Osteoblast (primary cell): ENCODE results near the gene GSPT1. TPM values are rescaled to one million over a fixed set of nuclear protein-coding genes. Genes with fewer than 3 reads are reported as not detected.
A peak's percentile ranks its signal among the peaks of the same experiment; 100 is the strongest.
"Not testable (repeated sequence)": the region's sequence is repeated elsewhere in the genome, so short reads cannot be mapped to it uniquely, and the experiment has no call there.

Experiments
- DNase-seq: peaks from one replicate; pipeline ENCODE4 v3.0.0; 2011; ENCODE audit warnings: low spot score, mixed read lengths; ENCODE audit not compliant: insufficient read length; ENCODE audit errors: missing footprints
- H2AFZ ChIP-seq: 2 replicates; pipeline ENCODE4 v1.6.0; 2011; ENCODE audit warnings: mild to moderate bottlenecking, low read length
- H3K27ac ChIP-seq: 2 replicates; pipeline ENCODE4 v1.5.1; 2011; ENCODE audit warnings: mild to moderate bottlenecking, low read depth, low read length, moderate library complexity
- H3K27me3 ChIP-seq: 2 replicates; pipeline ENCODE4 v1.6.0; 2012; ENCODE audit warnings: mild to moderate bottlenecking, control low read depth, inconsistent platforms, low read length, moderate library complexity; ENCODE audit not compliant: insufficient read depth
- H3K36me3 ChIP-seq: 2 replicates; pipeline ENCODE4 v1.5.1; 2011; ENCODE audit warnings: mild to moderate bottlenecking, low read length, control low read depth, moderate library complexity; ENCODE audit not compliant: insufficient read depth
- H3K4me1 ChIP-seq: 2 replicates; pipeline ENCODE4 v1.5.1; 2011; ENCODE audit warnings: mild to moderate bottlenecking, low read length, control low read depth, moderate library complexity; ENCODE audit not compliant: insufficient read depth
- H3K4me2 ChIP-seq: 2 replicates; pipeline ENCODE4 v1.6.0; 2011; ENCODE audit warnings: mild to moderate bottlenecking, low read length; ENCODE audit not compliant: insufficient read depth
- H3K4me3 ChIP-seq: fragments of 200-600 bp; sonication (generic); 3 replicates; pipeline ENCODE4 v1.5.1; 2012; ENCODE audit warnings: mild to moderate bottlenecking, low read length, inconsistent platforms; ENCODE audit not compliant: insufficient read depth
- H3K79me2 ChIP-seq: 2 replicates; pipeline ENCODE4 v1.6.0; 2012; ENCODE audit warnings: mild to moderate bottlenecking, low read length, control low read depth, inconsistent platforms; ENCODE audit not compliant: insufficient read depth
- H3K9me3 ChIP-seq: 2 replicates; pipeline ENCODE4 v1.5.1; 2011; ENCODE audit warnings: low read depth, low read length, control low read depth
- H4K20me1 ChIP-seq: 2 replicates; pipeline ENCODE4 v1.6.0; 2012; ENCODE audit warnings: mild to moderate bottlenecking, low read length, control low read depth; ENCODE audit not compliant: insufficient read depth
- CTCF ChIP-seq: IDR thresholded peaks from 2 replicates; pipeline ENCODE4 v1.5.1; 2011; ENCODE audit warnings: mild to moderate bottlenecking, low read depth, low read length, moderate library complexity; ENCODE audit errors: extremely low read depth
- total RNA-seq: library from RNA; depleted of rRNA; stranded (reverse); fragments of >200 nt; gene quantifications from 2 replicates; pipeline ENCODE4 v1.2.3, GENCODE V29; 2012

Gene GSPT1
- total RNA-seq, 1 donor, result 109 TPM

DNA sequence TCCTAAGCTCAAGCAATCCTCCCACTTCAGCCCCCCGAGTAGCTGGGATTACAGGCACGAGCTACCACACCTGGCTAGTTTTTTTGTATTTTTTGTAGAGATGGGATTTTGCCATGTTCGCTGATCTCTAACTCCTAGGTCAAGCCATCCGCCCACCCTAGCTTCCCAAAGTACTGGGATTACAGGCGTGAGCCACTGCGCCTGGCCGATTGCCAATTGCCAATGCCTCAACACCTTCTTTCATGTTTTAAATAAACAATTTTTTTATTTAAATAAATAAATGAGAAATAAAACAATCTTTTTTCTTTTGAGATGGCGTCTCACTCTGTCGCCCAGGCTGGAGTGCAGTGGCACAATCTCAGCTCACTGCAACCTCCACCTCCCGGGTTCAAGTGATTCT lies 8.3 kb upstream of the GSPT1 start:
- H3K27ac ChIP-seq, H3K27me3 ChIP-seq, H2AFZ ChIP-seq, H3K36me3 ChIP-seq, H4K20me1 ChIP-seq, H3K9me3 ChIP-seq, DNase-seq, H3K79me2 ChIP-seq, H3K4me1 ChIP-seq, H3K4me3 ChIP-seq, H3K4me2 ChIP-seq: not testable (repeated sequence)

GRCh38 chr16:11916524-11917285 lies 949 bp upstream of the GSPT1 start:
- peak overlapping the region; percentile 76 for H2AFZ ChIP-seq
- H4K20me1 ChIP-seq, result peaks cover 24% of the 10 kb centered on the region
- peak overlapping the region; percentile 85 for H3K4me2 ChIP-seq
- H3K27ac ChIP-seq, result peak overlapping the region; percentile 70
- H3K27me3 ChIP-seq, result no peaks in the 10 kb centered on the region
- peaks cover 29% of the 10 kb centered on the region for H3K4me1 ChIP-seq
- peak overlapping the region; percentile 93 for H3K4me3 ChIP-seq
- peak; percentile 31 for TF ChIP-seq CTCF
- H3K36me3 ChIP-seq, result no peaks in the 10 kb centered on the region
- peak; percentile 94 for DNase-seq
- peaks cover 37% of the 10 kb centered on the region for H3K79me2 ChIP-seq
- H3K9me3 ChIP-seq, result no peaks in the 10 kb centered on the region

DNA sequence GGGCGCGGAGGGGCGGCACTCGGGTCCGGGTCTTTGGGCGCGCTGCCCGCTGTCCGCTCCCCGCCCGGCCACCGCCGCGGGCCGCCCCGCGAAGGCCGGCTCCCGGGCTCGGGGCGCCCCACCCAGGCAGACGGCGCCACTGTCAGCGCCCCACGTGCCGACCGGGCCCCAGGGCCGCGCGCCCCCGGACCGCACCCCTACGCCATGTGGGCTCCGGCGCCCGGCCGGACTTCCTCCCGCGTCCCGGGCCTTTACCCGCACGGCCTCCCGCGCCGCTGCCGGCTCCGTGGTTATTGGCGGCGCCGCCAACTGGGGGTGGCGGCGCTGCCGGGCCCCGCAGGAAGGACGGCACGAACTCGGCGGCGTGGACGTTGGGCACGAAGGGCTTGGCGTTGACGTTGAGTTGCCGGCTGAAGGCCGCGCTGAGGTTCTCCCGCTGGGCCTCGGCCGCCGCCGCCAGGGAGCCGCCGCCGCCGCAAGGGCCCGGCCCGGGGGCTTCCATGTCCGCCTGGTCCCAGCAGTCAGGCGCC lies 577 bp downstream of the GSPT1 start:
- no peak for TF ChIP-seq CTCF
- peaks cover 52% of the 10 kb centered on the region for H3K79me2 ChIP-seq
- H4K20me1 ChIP-seq, result peaks cover 33% of the 10 kb centered on the region
- peaks cover 40% of the 10 kb centered on the region for H3K4me1 ChIP-seq
- H2AFZ ChIP-seq, result peak overlapping the region; percentile 93
- H3K36me3 ChIP-seq, result no peaks in the 10 kb centered on the region
- DNase-seq, result peak; percentile 93
- H3K4me2 ChIP-seq, result peak overlapping the region; percentile 98
- peak overlapping the region; percentile 77 for H3K27ac ChIP-seq
- H3K4me3 ChIP-seq, result peak overlapping the region; percentile 93
- no peaks in the 10 kb centered on the region for H3K27me3 ChIP-seq
- H3K9me3 ChIP-seq, result no peaks in the 10 kb centered on the region

- Histone ChIP-seq H3K4me2 (peak overlapping the region; percentile 98), H3K27ac (peak overlapping the region; percentile 77), H3K27me3 (no peaks in the 10 kb centered on the region), H4K20me1 (peaks cover 41% of the 10 kb centered on the region), H3K4me3 (peak overlapping the region; percentile 93), H3K9me3 (no peaks in the 10 kb centered on the region), H3K4me1 (peaks cover 45% of the 10 kb centered on the region), H3K79me2 (peaks cover 60% of the 10 kb centered on the region), H2AFZ (peak overlapping the region; percentile 93), H3K36me3 (no peaks in the 10 kb centered on the region)
- DNase-seq, result peak; percentile 74
- no peak for TF ChIP-seq CTCF
Measured at GRCh38 chr16:11914210-11915113, 1.3 kb downstream of the GSPT1 start.
